ENCODE results near the gene IGHMBP2. TPM values are rescaled to one million over a fixed set of nuclear protein-coding genes. Genes with fewer than 3 reads are reported as not detected.

IGHMBP2 gene
- total and polyA plus RNA-seq, 9 of the 15 experiments (the other 6 are each of a cell fraction or from before 2014, with no cell fraction given) = 1.6 to 24.8 (median 14.5) TPM

GRCh38 chr11:68862421-68862820 is 41.3 kb upstream of the IGHMBP2 start (continued):
- TF ChIP-seq USF2 (CRISPR knock-in tag; IDR thresholded peaks at IDR 0.05) (no peak), TSHZ1 (CRISPR knock-in tag; IDR thresholded peaks at IDR 0.05) (no peak), KLF16 (IDR thresholded peaks at IDR 0.05) (no peak), CBX1 (IDR thresholded peaks at IDR 0.05; ENCODE audit: low read depth) (no peak)

- POLR2A ChIA-PET = no interaction called here
- FAIRE-seq (no peak), ATAC-seq (no peak), DNase-seq (ENCODE audit: extremely low read depth in 1 of 4, low spot score in 3 of 4) (no peak)
- no peak overlapping the region for H3K4me3 ChIP-seq
- CTCF ChIA-PET (ENCODE audit: low intra/inter-chr PET ratio) = no interaction called here
- TF ChIP-seq ZNF324 (CRISPR knock-in tag; IDR thresholded peaks at IDR 0.05) = peak; percentile 93
- TF ChIP-seq ZBTB12 (CRISPR knock-in tag; IDR thresholded peaks at IDR 0.05) = no peak
- peak in 1 of 2 experiments; percentile 78; a peak in 2 of 3 replicates for TF ChIP-seq CBX3 (IDR thresholded peaks at IDR 0.05; ENCODE audit: borderline replicate concordance in 1 of 2, low read length in 2 of 2)
- TF ChIP-seq RAD51 (IDR thresholded peaks at IDR 0.05; ENCODE audit: borderline replicate concordance, low read depth) = no peak
- no peak for TF ChIP-seq ZNF408 (CRISPR knock-in tag; IDR thresholded peaks at IDR 0.05; ENCODE audit: low read depth)
- no peak for TF ChIP-seq CHD1 (IDR thresholded peaks at IDR 0.05; ENCODE audit: low read length)
- intact Hi-C loops (cut with micrococcal nuclease) (no loop called here), in situ Hi-C loops (cut with MboI) (no loop called here)
- H2AFZ ChIP-seq (ENCODE audit: low read depth, low read length) = no peak overlapping the region
- H3K4me2 ChIP-seq (ENCODE audit: insufficient read depth, low read length) = no peak overlapping the region
- H3K79me2 ChIP-seq (ENCODE audit: control insufficient read depth, insufficient read depth, low read length) = no peaks in the 10 kb centered on the region
- H3K27me3 ChIP-seq (ENCODE audit: control insufficient read depth in 2 of 2, insufficient read depth in 2 of 2, low read length in 2 of 2) = no peaks in the 10 kb centered on the region
- 32% methylated on average over 3 of the region's 3 CpGs for WGBS (ENCODE audit: insufficient coverage, low coverage, missing lambda C conversion rate)
- no peak overlapping the region for H3K27ac ChIP-seq (ENCODE audit: extremely low read depth, low read depth, low read length)
- no peak overlapping the region for H3K9ac ChIP-seq (ENCODE audit: insufficient read depth in 1 of 2, low read depth in 2 of 2, low read length in 2 of 2)
- BruUV-seq (replicated peaks) = no TSS peak
- H4K20me1 ChIP-seq (replicated peaks; ENCODE audit: control insufficient read depth, insufficient read depth, low read length) = no peaks in the 10 kb centered on the region
- H3K9me3 ChIP-seq (replicated peaks; ENCODE audit: control insufficient read depth, insufficient read depth, low read depth, low read length) = 0 out of 2 replicates have a peak, but pooled peaks cover 4% of the 10 kb centered on the region
- H3K36me3 ChIP-seq (ENCODE audit: control insufficient read depth, insufficient read depth, low read length) = no peaks in the 10 kb centered on the region
- peaks cover 3 to 10% of the 10 kb centered on the region in 2 experiments; a peak in 3 of 5 replicates for H3K4me1 ChIP-seq (replicated peaks in 1 of 2; ENCODE audit: control insufficient read depth in 2 of 2, insufficient read depth in 2 of 2, low read length in 2 of 2)
- H3K9me1 ChIP-seq (ENCODE audit: control insufficient read depth, insufficient read depth, low read length) = no peaks in the 10 kb centered on the region
These were observed 40.0 kb upstream of the IGHMBP2 start for GRCh38 chr11:68863553-68864265.
